Measurements from ENCODE around the gene CHST2.

DNA sequence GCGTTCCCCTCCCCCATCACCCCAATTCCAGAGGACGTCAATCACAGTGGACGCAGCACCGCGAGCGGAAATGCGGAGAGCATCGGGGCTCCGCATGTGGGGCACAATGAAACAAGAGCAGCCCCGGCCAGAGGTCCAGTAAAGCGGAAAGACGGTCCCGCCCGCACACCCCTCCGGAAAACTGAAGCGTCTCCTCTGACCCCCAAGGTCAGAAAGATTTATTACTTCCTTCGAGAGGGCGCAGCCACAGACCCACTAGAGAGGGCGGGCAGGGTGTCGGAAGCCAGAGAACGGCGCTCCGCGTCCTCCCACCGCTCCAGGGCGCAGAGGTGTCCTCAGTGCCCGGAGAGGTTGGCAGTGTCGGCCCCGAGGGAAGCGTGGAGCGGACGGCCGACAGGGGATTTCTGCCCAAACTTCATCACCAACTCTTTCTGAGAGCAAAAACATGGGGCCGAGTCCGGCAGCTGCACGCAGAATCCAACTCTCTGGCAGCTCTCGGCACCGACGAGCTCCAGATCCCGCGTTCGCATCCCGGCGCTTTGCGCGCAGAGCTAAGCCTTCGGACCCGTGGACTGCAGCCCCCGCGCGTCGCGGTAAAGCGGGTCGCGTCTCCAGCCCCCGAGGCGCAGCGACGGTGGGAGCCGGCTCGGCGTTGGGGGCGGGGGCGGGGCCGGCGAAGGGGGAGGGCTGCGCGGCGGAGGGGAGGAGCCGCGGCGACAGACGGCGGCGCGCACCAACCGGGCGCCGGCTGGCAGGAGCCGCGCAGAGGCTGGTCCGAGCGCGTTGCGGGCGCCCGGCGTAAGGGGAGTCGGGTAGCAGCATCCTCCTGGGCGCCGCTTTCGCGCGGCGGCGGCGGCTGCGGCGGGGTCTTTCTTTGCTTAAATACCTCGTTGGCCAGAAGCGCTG is at the start of gene CHST2:
- TF ChIP-seq, protein P1, sequence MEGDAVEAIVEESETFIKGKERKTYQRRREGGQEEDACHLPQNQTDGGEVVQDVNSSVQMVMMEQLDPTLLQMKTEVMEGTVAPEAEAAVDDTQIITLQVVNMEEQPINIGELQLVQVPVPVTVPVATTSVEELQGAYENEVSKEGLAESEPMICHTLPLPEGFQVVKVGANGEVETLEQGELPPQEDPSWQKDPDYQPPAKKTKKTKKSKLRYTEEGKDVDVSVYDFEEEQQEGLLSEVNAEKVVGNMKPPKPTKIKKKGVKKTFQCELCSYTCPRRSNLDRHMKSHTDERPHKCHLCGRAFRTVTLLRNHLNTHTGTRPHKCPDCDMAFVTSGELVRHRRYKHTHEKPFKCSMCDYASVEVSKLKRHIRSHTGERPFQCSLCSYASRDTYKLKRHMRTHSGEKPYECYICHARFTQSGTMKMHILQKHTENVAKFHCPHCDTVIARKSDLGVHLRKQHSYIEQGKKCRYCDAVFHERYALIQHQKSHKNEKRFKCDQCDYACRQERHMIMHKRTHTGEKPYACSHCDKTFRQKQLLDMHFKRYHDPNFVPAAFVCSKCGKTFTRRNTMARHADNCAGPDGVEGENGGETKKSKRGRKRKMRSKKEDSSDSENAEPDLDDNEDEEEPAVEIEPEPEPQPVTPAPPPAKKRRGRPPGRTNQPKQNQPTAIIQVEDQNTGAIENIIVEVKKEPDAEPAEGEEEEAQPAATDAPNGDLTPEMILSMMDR (IDR thresholded peaks at IDR 0.05), result no peak
- no peak for TF ChIP-seq POLR2A (IDR thresholded peaks at IDR 0.05)

Measured in ovary (tissue), 3 donors.